Heart right ventricle (tissue), 16 donors: ENCODE measurements around the gene ADCY5. TPM values are rescaled to one million over a fixed set of nuclear protein-coding genes. Genes with fewer than 3 reads are reported as not detected.

ENCODE experiments used
- ATAC-seq, 8 donors: fragments of 200-7000 bp; cut with Tn5 transposase; one replicate each; pipeline ENCODE4 v1.9.1; 2020; ENCODE audit warnings: mild to moderate bottlenecking in 8 of 8, moderate library complexity in 8 of 8, moderate number of reproducible peaks in 1 of 8
- DNase-seq, 2 donors: peaks; one replicate each; pipeline ENCODE4 v3.0.0-alpha.2; 2020
- H3K27ac ChIP-seq, 10 donors: fragments of 200-600 bp; sonication (generic) in 2 of 10; one replicate each; pipeline versions ENCODE4 v1.5.0 to v1.8.0; 2020 to 2022; ENCODE audit warnings: mild to moderate bottlenecking in 3 of 10
- H3K27me3 ChIP-seq, 7 donors: fragments of 200-600 bp; one replicate each; pipeline ENCODE4 v1.8.0; 2021 to 2022; ENCODE audit warnings: mild to moderate bottlenecking in 2 of 7
- H3K36me3 ChIP-seq, 9 donors: fragments of 200-600 bp; sonication (generic) in 1 of 9; one replicate each; pipeline versions ENCODE4 v1.5.0 to v1.8.0; 2020 to 2022; ENCODE audit warnings: mild to moderate bottlenecking in 2 of 9
- H3K4me1 ChIP-seq, 9 donors: fragments of 200-600 bp; sonication (generic) in 1 of 9; one replicate each; pipeline versions ENCODE4 v1.5.0 to v1.8.0; 2020 to 2022; ENCODE audit warnings: mild to moderate bottlenecking in 4 of 9
- H3K4me3 ChIP-seq, 10 donors: fragments of 200-600 bp; sonication (generic) in 2 of 10; one replicate each; pipeline versions ENCODE4 v1.5.0 to v1.8.0; 2020 to 2022; ENCODE audit warnings: mild to moderate bottlenecking in 7 of 10, moderate library complexity in 2 of 10
- H3K9me3 ChIP-seq, 11 donors: fragments of 200-600 bp in 10 of 11; sonication (generic) in 2 of 11; one replicate each; pipeline versions ENCODE4 v1.5.0 to v1.8.0; 2013 to 2022; ENCODE audit warnings: mild to moderate bottlenecking in 2 of 11, control low read depth in 1 of 11, moderate library complexity in 1 of 11
- WGBS, 2 donors: extraction: QIAGEN DNeasy Blood & Tissue Kit; methylation state at CpG; one replicate each; pipeline ENCODE4 v1.1.7; 2013; ENCODE audit warnings: inconsistent platforms in 1 of 2; 5-methylcytosine and 5-hydroxymethylcytosine counted together
- intact Hi-C, 10 donors: fragments of 100-400 bp; cut with DNase I; formaldehyde crosslinking; loops; one replicate each; pipeline versions ENCODE4 v1.11.1 to v1.14.2; 2022
- polyA plus RNA-seq, 2 donors: library from polyadenylated mRNA; stranded (reverse); fragments of 200-250 nt; gene quantifications; one replicate each; pipeline ENCODE4 v1.2.3, GENCODE V29; 2013
- total RNA-seq, 10 donors: library from RNA; stranded (reverse); fragmentation: NEBNext Ultra II Directional in 3 of 10; extraction: Animal tissue kit (Norgen Biotek cat#: 25700) in 3 of 10; gene quantifications; one replicate each; pipeline versions ENCODE4 v1.2.1 to v1.2.4, GENCODE V29; 2021 to 2023
- TF ChIP-seq, protein P1 (sequence below), 9 donors: fragments of 200-600 bp; sonication (generic) in 2 of 9; IDR thresholded peaks; one replicate each; pipeline versions ENCODE4 v1.5.0 to v1.8.0; 2021 to 2022; ENCODE audit warnings: antibody characterized with exemption in 9 of 9, mild to moderate bottlenecking in 5 of 9, moderate library complexity in 1 of 9
- donor health status: Arrhythmogenic right ventricular cardiomyopathy.
- donor health status: ischemic (EF 13 %, LVEDD 7.1; RV severe dilation, severe dysfunction).
- donor health status: healthy with polysubstance abuse.
- donor health status: DM: no; HTN: yes; CAD: no.
- donor health status: DM: no; HTN: no; CAD: no.
- donor health status: ischemic (EF 25% LVEDD 6.9; RV normal size, moderate dysfunction).
- donor health status: ischemic (EF 25% LVEDD 5.7; RV mildly dilated, moderate dysfunction).
- donor health status: healthy.
- donor health status: DM: yes; HTN: yes; CAD: no.
- donor health status: Ischemic cardiomyopathy.
- donor health status: ischemic (EF 35%, LVEDD 5.7; RV mildly dilated, moderate dysfunction).
- donor health status: nonischemic (EF 11% LVEDD 7.7; RV severe dilation, severe dysfunction).
- donor health status: DM: yes; HTN: yes; CAD: no.
- donor health status: PGD.
- donor health status: ischemic (EF 29% LVEDD 5.4; RV normal size, mild dysfunction).
- donor health status: nonischemic (EF 23%, LVEDD 6.1; RV moderate dilation, normal function).

Gene ADCY5
- total and polyA plus RNA-seq, 12 donors: 37.2 to 245 (median 198) TPM

DNA sequence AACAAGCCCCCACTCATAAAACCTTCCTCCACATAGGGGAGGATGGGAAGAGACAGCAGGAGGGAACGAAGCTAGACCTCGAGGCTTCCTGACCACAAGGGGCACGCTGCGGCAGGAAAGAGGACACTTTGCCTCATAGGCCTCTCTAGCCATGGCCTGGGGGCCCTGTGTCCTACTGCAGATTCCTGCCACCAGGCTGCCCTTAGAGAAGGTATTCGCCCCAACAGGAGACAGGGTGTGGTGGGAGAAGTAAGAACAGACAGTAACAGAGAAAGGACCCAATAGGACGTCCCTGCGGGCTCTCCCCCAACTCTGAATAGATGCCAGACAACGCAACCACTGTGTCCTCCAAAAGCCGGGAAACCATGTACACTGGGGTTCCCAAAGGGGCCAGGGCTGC, 36.8 kb downstream of the ADCY5 start:
- peak in 5 of 8 donors; percentile 8 to 28 (median 15) for ATAC-seq

DNA sequence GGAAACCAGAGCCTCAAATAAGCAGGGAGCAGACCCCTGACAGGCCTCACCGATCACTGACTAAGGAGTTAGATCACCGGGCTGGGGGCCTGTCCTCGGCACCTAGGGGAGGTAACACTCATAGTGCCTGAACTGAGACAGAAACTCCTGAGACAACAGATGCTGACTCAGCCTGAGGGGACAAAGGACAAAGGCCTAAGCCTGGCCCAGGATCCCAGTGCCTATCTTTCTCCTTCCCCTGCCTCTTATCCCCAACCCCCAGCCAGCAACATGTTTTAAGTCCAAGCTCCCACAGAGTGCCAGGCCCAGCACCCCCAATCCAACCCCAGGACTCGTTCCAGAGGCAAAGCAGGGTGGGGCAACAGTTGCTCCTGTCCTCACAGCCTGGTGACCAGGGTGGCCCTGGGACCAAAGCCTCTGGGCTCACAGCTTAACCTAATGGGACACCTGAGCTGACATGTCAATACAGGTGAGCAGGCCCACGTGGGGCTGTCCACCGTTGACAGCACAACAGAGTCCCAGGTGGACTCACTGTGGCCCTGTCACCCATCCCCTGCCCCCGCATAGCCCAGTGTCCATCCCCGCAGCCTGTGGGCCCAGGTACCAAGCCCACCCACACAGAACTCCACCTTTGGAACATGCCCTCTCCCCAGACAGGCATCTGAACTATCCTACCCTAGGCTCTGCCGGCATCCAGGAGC, 37.4 kb downstream of the ADCY5 start:
- ATAC-seq (no peak), DNase-seq (no peak)
- intact Hi-C loops: loop anchor here in 4 of 10 donors (5.0 kb wide), 2 partner anchors 36 to 79 kb away; partner anchors contain the start of gene ADCY5 (in 4 of the 4)
- H3K4me3 ChIP-seq: no peak overlapping the region
- WGBS, 2 donors: 55 to 73% methylated on average over 9 of the region's 9 CpGs
- H3K36me3 ChIP-seq: no peaks in the 10 kb centered on the region
- H3K27ac ChIP-seq: peak overlapping the region; percentile 32 to 92 (median 86)
- H3K4me1 ChIP-seq: peaks cover 36 to 99% (median 71%) of the 10 kb centered on the region in 9 donors
- no peaks in the 10 kb centered on the region for H3K9me3 ChIP-seq
- TF ChIP-seq, protein P1, sequence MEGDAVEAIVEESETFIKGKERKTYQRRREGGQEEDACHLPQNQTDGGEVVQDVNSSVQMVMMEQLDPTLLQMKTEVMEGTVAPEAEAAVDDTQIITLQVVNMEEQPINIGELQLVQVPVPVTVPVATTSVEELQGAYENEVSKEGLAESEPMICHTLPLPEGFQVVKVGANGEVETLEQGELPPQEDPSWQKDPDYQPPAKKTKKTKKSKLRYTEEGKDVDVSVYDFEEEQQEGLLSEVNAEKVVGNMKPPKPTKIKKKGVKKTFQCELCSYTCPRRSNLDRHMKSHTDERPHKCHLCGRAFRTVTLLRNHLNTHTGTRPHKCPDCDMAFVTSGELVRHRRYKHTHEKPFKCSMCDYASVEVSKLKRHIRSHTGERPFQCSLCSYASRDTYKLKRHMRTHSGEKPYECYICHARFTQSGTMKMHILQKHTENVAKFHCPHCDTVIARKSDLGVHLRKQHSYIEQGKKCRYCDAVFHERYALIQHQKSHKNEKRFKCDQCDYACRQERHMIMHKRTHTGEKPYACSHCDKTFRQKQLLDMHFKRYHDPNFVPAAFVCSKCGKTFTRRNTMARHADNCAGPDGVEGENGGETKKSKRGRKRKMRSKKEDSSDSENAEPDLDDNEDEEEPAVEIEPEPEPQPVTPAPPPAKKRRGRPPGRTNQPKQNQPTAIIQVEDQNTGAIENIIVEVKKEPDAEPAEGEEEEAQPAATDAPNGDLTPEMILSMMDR (IDR thresholded peaks at IDR 0.05): no peak
- no peaks in the 10 kb centered on the region for H3K27me3 ChIP-seq

More for the DNA sequence above, 36.8 kb downstream of the ADCY5 start:
- no peaks in the 10 kb centered on the region for H3K36me3 ChIP-seq
- no peak for DNase-seq
- peak overlapping the region in 3 of 10 donors; percentile 0 to 18 (median 14) for H3K4me3 ChIP-seq
- intact Hi-C loops: loop anchor here in 4 of 10 donors (5.0 kb wide), 2 partner anchors 35 to 80 kb away; partner anchors contain the start of gene ADCY5 (in 4 of the 4)
- peaks cover 36 to 99% (median 72%) of the 10 kb centered on the region in 9 donors for H3K4me1 ChIP-seq
- peak overlapping the region; percentile 32 to 92 (median 86) for H3K27ac ChIP-seq
- no peaks in the 10 kb centered on the region for H3K9me3 ChIP-seq
- 52 to 64% methylated on average over 9 of the region's 9 CpGs for WGBS, 2 donors
- no peaks in the 10 kb centered on the region for H3K27me3 ChIP-seq
- TF ChIP-seq, protein P1 (IDR thresholded peaks at IDR 0.05): peak in 5 of 9 donors; percentile 9 to 35 (median 16)

DNA sequence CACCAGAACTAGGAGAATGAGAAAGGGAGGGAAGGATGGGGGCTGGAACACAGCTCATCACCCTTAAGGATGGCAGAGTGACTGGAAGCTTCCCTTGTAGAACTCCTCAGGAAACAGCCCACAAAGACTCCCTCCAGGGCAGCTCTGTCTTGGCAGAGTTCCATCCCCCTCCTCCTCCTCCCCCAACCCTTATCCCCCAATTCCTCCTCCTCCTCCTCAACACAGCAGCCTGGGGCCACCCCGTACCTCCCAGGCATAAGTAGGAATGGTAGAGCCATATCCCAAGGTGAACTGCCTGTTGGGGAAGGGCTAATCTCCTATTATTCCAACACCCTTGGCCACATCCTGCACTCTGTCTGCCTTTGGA, 38.8 kb downstream of the ADCY5 start:
- ATAC-seq (no peak), DNase-seq (no peak)
- Histone ChIP-seq H3K4me3 (no peak overlapping the region), H3K27me3 (no peaks in the 10 kb centered on the region), H3K4me1 (peaks cover 35 to 100% (median 73%) of the 10 kb centered on the region in 9 donors), H3K27ac (peak overlapping the region in 8 of 10 donors; percentile 12 to 92 (median 86)), H3K9me3 (no peaks in the 10 kb centered on the region), H3K36me3 (no peaks in the 10 kb centered on the region)
- TF ChIP-seq, protein P1 (IDR thresholded peaks at IDR 0.05): no peak
- intact Hi-C loops: loop anchor here in 4 of 10 donors (5.0 kb wide), 2 partner anchors 37 to 78 kb away; partner anchors contain the start of gene ADCY5 (in 4 of the 4)
- WGBS, 2 donors: 26 to 57% methylated on average over 1 of the region's 1 CpG

DNA sequence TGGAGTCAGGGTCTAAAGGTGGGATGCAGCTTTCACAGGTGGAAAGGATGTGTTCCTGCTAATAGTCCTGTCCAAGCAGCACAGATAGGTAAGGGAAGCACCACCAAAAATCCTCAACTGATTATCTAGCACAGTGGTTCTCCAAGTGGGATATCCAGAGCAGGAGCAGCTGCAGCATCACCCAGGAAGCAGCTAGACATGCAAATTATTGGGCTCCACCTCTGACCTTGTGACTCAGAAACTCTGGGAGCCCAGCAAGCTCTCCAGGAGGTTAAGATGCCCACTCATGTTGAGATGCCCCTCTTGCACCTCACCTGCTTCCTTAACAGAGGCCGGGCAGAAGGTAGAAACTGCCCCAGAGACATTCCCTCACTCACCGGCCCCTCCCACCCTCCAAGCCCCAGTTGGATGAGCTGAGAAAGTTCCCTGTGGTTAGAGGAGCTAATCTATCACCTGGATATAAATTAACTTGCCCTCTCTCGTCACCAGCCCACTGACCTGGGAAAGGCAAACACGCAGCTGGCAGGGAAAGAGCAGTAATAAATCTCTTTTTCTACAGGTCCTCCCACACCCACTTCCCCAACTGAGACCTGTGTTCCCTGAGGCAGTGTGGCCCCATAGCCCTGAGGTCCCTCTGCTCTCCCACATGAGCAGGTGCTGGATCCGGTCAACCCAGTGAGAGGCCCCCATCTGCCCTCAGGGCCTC, 39.3 kb downstream of the ADCY5 start:
- no peaks in the 10 kb centered on the region for H3K9me3 ChIP-seq
- no peaks in the 10 kb centered on the region for H3K36me3 ChIP-seq
- H3K27ac ChIP-seq: peak overlapping the region in 8 of 10 donors; percentile 12 to 92 (median 86)
- ATAC-seq (no peak), DNase-seq (no peak)
- H3K27me3 ChIP-seq: no peaks in the 10 kb centered on the region
- TF ChIP-seq, protein P1 (IDR thresholded peaks at IDR 0.05): no peak
- H3K4me1 ChIP-seq: peaks cover 33 to 100% (median 72%) of the 10 kb centered on the region in 9 donors
- 42 to 47% methylated on average over 5 of the region's 5 CpGs for WGBS, 2 donors
- intact Hi-C loops: loop anchor here in 4 of 10 donors (5.0 kb wide), 2 partner anchors 38 to 77 kb away; partner anchors contain the start of gene ADCY5 (in 4 of the 4)
- no peak overlapping the region for H3K4me3 ChIP-seq
